ENCODE data around the gene SCT. TPM values are rescaled to one million over a fixed set of nuclear protein-coding genes. Genes with fewer than 3 reads are reported as not detected.

SCT gene
- total and polyA plus RNA-seq, 2 of the 8 experiments (the other 6 are each of a cell fraction or from before 2014, with no cell fraction given): 1.7 to 2.0 TPM

DNA sequence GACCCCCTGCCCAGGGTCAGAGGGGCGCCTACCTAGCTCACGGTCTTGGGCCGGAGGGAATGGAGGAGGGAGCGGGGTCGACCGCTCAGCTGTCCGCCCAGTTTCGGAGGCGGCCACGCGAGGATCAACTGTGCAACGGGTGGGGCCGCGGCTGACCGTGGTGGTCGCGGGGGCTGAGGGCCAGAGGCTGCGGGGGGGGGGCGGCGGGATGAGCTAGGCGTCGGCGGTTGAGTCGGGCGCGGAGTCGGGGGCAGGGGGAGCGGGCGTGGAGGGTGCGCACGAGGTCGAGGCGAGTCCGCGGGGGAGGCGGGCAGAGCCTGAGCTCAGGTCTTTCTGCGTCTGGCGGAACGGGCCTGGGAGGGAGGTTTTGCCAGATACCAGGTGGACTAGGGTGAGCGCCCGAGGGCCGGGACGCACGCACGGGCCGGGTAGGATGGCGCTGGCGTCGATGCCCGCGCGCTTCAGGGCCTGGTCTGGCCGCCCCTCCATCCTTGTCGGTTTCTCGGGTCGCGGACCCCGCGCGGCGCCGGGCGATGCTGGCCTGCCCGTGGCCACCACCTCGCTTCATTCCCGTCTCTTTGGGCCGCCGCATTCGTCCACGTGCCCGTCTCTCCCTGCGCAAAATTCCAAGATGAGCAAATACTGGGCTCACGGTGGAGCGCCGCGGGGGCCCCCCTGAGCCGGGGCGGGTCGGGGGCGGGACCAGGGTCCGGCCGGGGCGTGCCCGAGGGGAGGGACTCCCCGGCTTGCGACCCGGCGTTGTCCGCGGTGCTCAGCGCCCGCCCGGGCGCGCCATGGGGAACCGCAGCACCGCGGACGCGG, 9.7 kb upstream of the SCT start, which contains the start of gene DRD4 (continued):
- peak; percentile 72 for TF ChIP-seq KDM4A (IDR thresholded peaks at IDR 0.05; ENCODE audit: low read depth, low read length, severe bottlenecking)
- TF ChIP-seq EGR1 (IDR thresholded peaks at IDR 0.05; ENCODE audit: borderline replicate concordance, low read depth, low read length): no peak
- TF ChIP-seq RBBP5 (IDR thresholded peaks at IDR 0.05; ENCODE audit: borderline replicate concordance, low read depth, low read length): peak; percentile 31; the same call in 1 of the 2 replicates
- no peak for TF ChIP-seq CBX8 (IDR thresholded peaks at IDR 0.05; ENCODE audit: borderline replicate concordance, low read depth, low read length)
- TF ChIP-seq ATF3 (IDR thresholded peaks at IDR 0.05; ENCODE audit: insufficient read depth, low read depth, low read length): no peak
- TF ChIP-seq, protein P1, sequence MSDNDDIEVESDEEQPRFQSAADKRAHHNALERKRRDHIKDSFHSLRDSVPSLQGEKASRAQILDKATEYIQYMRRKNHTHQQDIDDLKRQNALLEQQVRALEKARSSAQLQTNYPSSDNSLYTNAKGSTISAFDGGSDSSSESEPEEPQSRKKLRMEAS (IDR thresholded peaks at IDR 0.05): peak; percentile 70
